Liver (tissue), 3 donors: ENCODE results near the gene CGNL1.

Source experiments
- EGR1 ChIP-seq, 2 donors: IDR thresholded peaks; 2 replicates each; pipeline ENCODE4 v1.6.1; 2016 to 2018; ENCODE audit warnings: antibody characterized with exemption in 2 of 2, low read depth in 2 of 2
- HNF4G ChIP-seq: IDR thresholded peaks from 2 replicates; pipeline ENCODE4 v1.6.1; 2016; ENCODE audit warnings: antibody characterized with exemption
- RAD21 ChIP-seq, 2 donors: IDR thresholded peaks; 2 replicates each; pipeline ENCODE4 v1.6.1; 2016; ENCODE audit warnings: antibody characterized with exemption in 2 of 2, mild to moderate bottlenecking in 2 of 2
- REST ChIP-seq: IDR thresholded peaks from 2 replicates; pipeline ENCODE4 v1.6.1; 2016; ENCODE audit warnings: antibody characterized with exemption, mild to moderate bottlenecking
- RXRA ChIP-seq, 2 donors: IDR thresholded peaks; 2 replicates each; pipeline ENCODE4 v1.6.1; 2017 to 2018; ENCODE audit warnings: antibody characterized with exemption in 2 of 2, mild to moderate bottlenecking in 1 of 2
- TAF1 ChIP-seq: conservative IDR thresholded peaks from 2 replicates; pipeline ENCODE4 v1.6.1; 2016; ENCODE audit warnings: antibody characterized with exemption, mild to moderate bottlenecking
- YY1 ChIP-seq: IDR thresholded peaks from 2 replicates; pipeline ENCODE4 v1.6.1; 2016; ENCODE audit warnings: antibody characterized with exemption, mild to moderate bottlenecking
- ZBTB33 ChIP-seq: IDR thresholded peaks from 2 replicates; pipeline ENCODE4 v1.6.1; 2016; ENCODE audit warnings: antibody characterized with exemption
- TF ChIP-seq, protein P1 (sequence below): fragments of 150-350 bp; IDR thresholded peaks from 2 replicates; pipeline ENCODE4 v1.5.1; 2017; ENCODE audit warnings: improper control_type of control experiment, low read depth, low read length; ENCODE audit not compliant: missing input control
- TF ChIP-seq, protein P2 (sequence below): IDR thresholded peaks from 2 replicates; pipeline ENCODE4 v1.6.1; 2016; ENCODE audit warnings: antibody characterized with exemption
- TF ChIP-seq, protein P3 (sequence below): IDR thresholded peaks from 2 replicates; pipeline ENCODE4 v1.6.1; 2016; ENCODE audit warnings: antibody characterized with exemption
- donor health status: healthy.
- donor health status: healthy.

- TF ChIP-seq, protein P1, sequence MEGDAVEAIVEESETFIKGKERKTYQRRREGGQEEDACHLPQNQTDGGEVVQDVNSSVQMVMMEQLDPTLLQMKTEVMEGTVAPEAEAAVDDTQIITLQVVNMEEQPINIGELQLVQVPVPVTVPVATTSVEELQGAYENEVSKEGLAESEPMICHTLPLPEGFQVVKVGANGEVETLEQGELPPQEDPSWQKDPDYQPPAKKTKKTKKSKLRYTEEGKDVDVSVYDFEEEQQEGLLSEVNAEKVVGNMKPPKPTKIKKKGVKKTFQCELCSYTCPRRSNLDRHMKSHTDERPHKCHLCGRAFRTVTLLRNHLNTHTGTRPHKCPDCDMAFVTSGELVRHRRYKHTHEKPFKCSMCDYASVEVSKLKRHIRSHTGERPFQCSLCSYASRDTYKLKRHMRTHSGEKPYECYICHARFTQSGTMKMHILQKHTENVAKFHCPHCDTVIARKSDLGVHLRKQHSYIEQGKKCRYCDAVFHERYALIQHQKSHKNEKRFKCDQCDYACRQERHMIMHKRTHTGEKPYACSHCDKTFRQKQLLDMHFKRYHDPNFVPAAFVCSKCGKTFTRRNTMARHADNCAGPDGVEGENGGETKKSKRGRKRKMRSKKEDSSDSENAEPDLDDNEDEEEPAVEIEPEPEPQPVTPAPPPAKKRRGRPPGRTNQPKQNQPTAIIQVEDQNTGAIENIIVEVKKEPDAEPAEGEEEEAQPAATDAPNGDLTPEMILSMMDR = no peak
- TF ChIP-seq RAD21 (IDR thresholded peaks at IDR 0.05) (no peak), ZBTB33 (no peak), TAF1 (no peak), YY1 (no peak), HNF4G (no peak), RXRA (IDR thresholded peaks at IDR 0.05) (no peak), REST (no peak), EGR1 (IDR thresholded peaks at IDR 0.05; ENCODE audit: low read depth in 2 of 2) (no peak)
- TF ChIP-seq, protein P2, sequence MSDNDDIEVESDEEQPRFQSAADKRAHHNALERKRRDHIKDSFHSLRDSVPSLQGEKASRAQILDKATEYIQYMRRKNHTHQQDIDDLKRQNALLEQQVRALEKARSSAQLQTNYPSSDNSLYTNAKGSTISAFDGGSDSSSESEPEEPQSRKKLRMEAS = no peak
- TF ChIP-seq, protein P3, sequence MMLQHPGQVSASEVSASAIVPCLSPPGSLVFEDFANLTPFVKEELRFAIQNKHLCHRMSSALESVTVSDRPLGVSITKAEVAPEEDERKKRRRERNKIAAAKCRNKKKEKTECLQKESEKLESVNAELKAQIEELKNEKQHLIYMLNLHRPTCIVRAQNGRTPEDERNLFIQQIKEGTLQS = no peak
Observed at GRCh38 chr15:57481038-57481705, 104.9 kb downstream of the CGNL1 start.
